Lung (tissue), 12 donors: ENCODE results near the gene CCR5. TPM values are rescaled to one million over a fixed set of nuclear protein-coding genes. Genes with fewer than 3 reads are reported as not detected.

Source experiments
- ATAC-seq: fragments of 200-7000 bp; cut with Tn5 transposase; one replicate; pipeline ENCODE4 v1.9.1; 2020; ENCODE audit warnings: moderate number of reproducible peaks; ENCODE audit not compliant: insufficient read depth, low FRiP score
- DNase-seq, 3 donors: peaks; one replicate each; pipeline ENCODE4 v3.0.0-alpha.2; 2013 to 2017
- H3K27ac ChIP-seq, 2 donors: one replicate each; pipeline ENCODE4 v1.5.1; 2013; ENCODE audit warnings: mild to moderate bottlenecking in 2 of 2, moderate library complexity in 2 of 2, control low read depth in 1 of 2, inconsistent platforms in 1 of 2, low read depth in 1 of 2, low read length in 1 of 2
- H3K27me3 ChIP-seq, 3 donors: one replicate each; pipeline ENCODE4 v1.5.1; 2013; ENCODE audit warnings: low read length in 2 of 3; ENCODE audit not compliant: control insufficient read depth in 3 of 3, insufficient read depth in 3 of 3
- H3K36me3 ChIP-seq, 4 donors: one replicate each; pipeline ENCODE4 v1.5.1; 2013; ENCODE audit warnings: low read length in 4 of 4, mild to moderate bottlenecking in 1 of 4, moderate library complexity in 1 of 4; ENCODE audit not compliant: control insufficient read depth in 4 of 4, insufficient read depth in 4 of 4
- H3K4me1 ChIP-seq, 5 donors: one replicate each; pipeline ENCODE4 v1.5.1; 2013; ENCODE audit warnings: low read length in 5 of 5, mild to moderate bottlenecking in 2 of 5, moderate library complexity in 1 of 5; ENCODE audit not compliant: control insufficient read depth in 5 of 5, insufficient read depth in 5 of 5
- H3K4me3 ChIP-seq: one replicate; pipeline ENCODE4 v1.5.1; 2013; ENCODE audit warnings: mild to moderate bottlenecking, control low read depth, moderate library complexity
- H3K9ac ChIP-seq, 2 donors: one replicate each; pipeline ENCODE4 v1.5.1; 2013; ENCODE audit warnings: low read length in 2 of 2, control low read depth in 1 of 2; ENCODE audit not compliant: insufficient read depth in 1 of 2
- H3K9me3 ChIP-seq, 4 donors: one replicate each; pipeline ENCODE4 v1.5.1; 2013; ENCODE audit warnings: low read length in 3 of 4, mild to moderate bottlenecking in 1 of 4, moderate library complexity in 1 of 4; ENCODE audit not compliant: control insufficient read depth in 4 of 4, insufficient read depth in 3 of 4
- WGBS, 2 donors: extraction: QIAGEN DNeasy Blood & Tissue Kit; methylation state at CpG; one replicate each; pipeline ENCODE4 v1.1.7; 2013; 5-methylcytosine and 5-hydroxymethylcytosine counted together
- polyA plus RNA-seq, 2 donors: library from polyadenylated mRNA; stranded (reverse); fragments of 200-250 nt; gene quantifications; one replicate each; pipeline ENCODE4 v1.2.1, GENCODE V29; 2013
- total RNA-seq, 2 donors: library from RNA; depleted of rRNA in 1 of 2; stranded (reverse); fragments of >200 nt in 1 of 2; gene quantifications; one replicate each; pipeline ENCODE4 v1.2.1, GENCODE V29; 2014 to 2021
- TF ChIP-seq, protein P1 (sequence below): IDR thresholded peaks from 2 replicates; pipeline ENCODE4 v1.5.1; 2012; ENCODE audit warnings: mild to moderate bottlenecking; ENCODE audit errors: control extremely low read depth, extremely low read depth
- donor health status: control.
- donor health status: control.
- donor health status: Bipolar disorder and iron deficiency.
- donor health status: healthy.
- donor health status: DM: yes; HTN: yes; CAD: no.

CCR5 gene
- total and polyA plus RNA-seq, 4 donors = 2.2 to 16.6 (median 3.6) TPM

GRCh38 chr3:46405301-46406019 lies 34.7 kb downstream of the CCR5 start:
- Histone ChIP-seq H3K9me3 (no peaks in the 10 kb centered on the region), H3K36me3 (peaks cover 0 to 7% (median 0%) of the 10 kb centered on the region in 4 donors), H3K4me3 (no peak overlapping the region), H3K27ac (peak overlapping the region in 1 of 2 donors; percentile 90), H3K9ac (peak overlapping the region in 1 of 2 donors; percentile 16), H3K27me3 (no peaks in the 10 kb centered on the region), H3K4me1 (peaks cover 4 to 48% (median 22%) of the 10 kb centered on the region in 5 donors)
- TF ChIP-seq, protein P1, sequence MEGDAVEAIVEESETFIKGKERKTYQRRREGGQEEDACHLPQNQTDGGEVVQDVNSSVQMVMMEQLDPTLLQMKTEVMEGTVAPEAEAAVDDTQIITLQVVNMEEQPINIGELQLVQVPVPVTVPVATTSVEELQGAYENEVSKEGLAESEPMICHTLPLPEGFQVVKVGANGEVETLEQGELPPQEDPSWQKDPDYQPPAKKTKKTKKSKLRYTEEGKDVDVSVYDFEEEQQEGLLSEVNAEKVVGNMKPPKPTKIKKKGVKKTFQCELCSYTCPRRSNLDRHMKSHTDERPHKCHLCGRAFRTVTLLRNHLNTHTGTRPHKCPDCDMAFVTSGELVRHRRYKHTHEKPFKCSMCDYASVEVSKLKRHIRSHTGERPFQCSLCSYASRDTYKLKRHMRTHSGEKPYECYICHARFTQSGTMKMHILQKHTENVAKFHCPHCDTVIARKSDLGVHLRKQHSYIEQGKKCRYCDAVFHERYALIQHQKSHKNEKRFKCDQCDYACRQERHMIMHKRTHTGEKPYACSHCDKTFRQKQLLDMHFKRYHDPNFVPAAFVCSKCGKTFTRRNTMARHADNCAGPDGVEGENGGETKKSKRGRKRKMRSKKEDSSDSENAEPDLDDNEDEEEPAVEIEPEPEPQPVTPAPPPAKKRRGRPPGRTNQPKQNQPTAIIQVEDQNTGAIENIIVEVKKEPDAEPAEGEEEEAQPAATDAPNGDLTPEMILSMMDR = no peak
- DNase-seq (peak; percentile 30 to 80 (median 58)), ATAC-seq (peak; percentile 55)
- WGBS, 2 donors = 18 to 39% methylated on average over 11 of the region's 11 CpGs

- no peak for ATAC-seq
- no peak for DNase-seq
- Histone ChIP-seq H3K4me1 (peaks cover 4 to 43% (median 22%) of the 10 kb centered on the region in 5 donors), H3K27me3 (no peaks in the 10 kb centered on the region), H3K36me3 (peaks cover 0 to 7% (median 0%) of the 10 kb centered on the region in 4 donors), H3K27ac (peak overlapping the region in 1 of 2 donors; percentile 96), H3K9me3 (no peaks in the 10 kb centered on the region), H3K4me3 (peak overlapping the region; percentile 6), H3K9ac (no peak overlapping the region)
- 26 to 44% methylated on average over 4 of the region's 4 CpGs for WGBS, 2 donors
- TF ChIP-seq, protein P1 = no peak
These were observed 35.7 kb downstream of the CCR5 start for GRCh38 chr3:46406443-46406787.

DNA sequence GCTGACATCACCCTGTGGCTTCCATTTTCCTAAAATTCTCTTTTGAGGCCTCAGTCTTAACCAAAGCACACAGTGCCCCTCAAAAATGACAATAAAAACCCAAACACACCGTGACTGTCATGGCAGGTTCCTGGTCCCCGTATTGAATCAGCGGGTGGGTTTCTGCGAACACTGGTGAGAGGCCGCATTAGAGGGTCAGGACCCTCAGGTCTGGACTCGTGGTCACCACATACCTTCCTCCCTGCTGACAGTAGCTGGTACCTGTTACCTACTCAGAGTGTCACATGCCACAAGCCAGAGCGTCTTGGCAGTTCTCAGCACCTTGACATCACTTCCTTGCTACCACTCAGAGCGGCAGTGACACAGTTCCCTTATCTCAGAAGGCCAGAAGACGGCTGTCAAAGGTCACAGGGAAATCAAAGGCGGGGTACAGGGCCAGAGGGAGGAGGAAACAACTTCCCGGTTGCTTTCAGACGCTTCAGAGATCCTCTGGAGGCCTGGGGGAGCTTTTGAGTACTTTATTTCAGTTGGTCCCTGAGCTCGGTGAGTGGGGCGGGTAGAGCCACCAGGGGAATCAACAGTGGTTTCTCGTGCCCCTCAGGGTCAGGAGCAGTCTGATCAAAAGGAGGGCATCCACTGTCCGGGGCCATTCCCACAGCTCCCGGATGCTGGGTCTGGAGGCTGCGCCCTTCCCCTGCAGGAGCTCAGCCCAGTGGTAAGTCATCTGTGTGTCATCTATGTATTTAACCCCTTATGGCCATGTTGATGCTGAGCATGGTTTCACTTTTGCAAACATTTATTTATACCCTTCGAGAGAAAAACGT lies 36.3 kb downstream of the CCR5 start, which contains the start of the genes CCR5AS and CCRL2:
TSS of gene CCR5AS (minus strand) at position 279 of the 824 bp plus-strand sequence.
TSS of gene CCRL2 (plus strand) at position 472 of the 824 bp plus-strand sequence. CDS start 821 bp downstream, outside the sequence.
- no peak within 1 kb of the TSS for H3K9ac ChIP-seq
- no peaks in the 10 kb centered on the region for H3K27me3 ChIP-seq
- H3K9me3 ChIP-seq = no peaks in the 10 kb centered on the region
- peak within 1 kb of the TSS; percentile 56 to 96 for H3K27ac ChIP-seq
- TF ChIP-seq, protein P1 = no peak
- peaks cover 0 to 7% (median 0%) of the 10 kb centered on the region in 4 donors for H3K36me3 ChIP-seq
- peaks cover 4 to 43% (median 22%) of the 10 kb centered on the region in 5 donors for H3K4me1 ChIP-seq
- H3K4me3 ChIP-seq = peak within 1 kb of the TSS; percentile 41
- 25 to 26% methylated on average over 20 of the region's 20 CpGs for WGBS, 2 donors
- ATAC-seq = peak; percentile 69
- peak; percentile 44 to 78 (median 48) for DNase-seq
